Karpas-422 (cell line): ENCODE results near the gene OR11A1. TPM values are rescaled to one million over a fixed set of nuclear protein-coding genes. Genes with fewer than 3 reads are reported as not detected.

Source experiments
- DNase-seq: peaks from one replicate; pipeline ENCODE4 v3.0.0-alpha.2; 2015
- H2AFZ ChIP-seq: fragments of 200-600 bp; sonication (generic); 2 replicates; pipeline ENCODE4 v1.6.1; 2014; ENCODE audit warnings: antibody characterized with exemption, low read length, mixed read lengths
- H3K27ac ChIP-seq: fragments of 200-600 bp; sonication (generic); 2 replicates; pipeline ENCODE4 v1.5.1; 2014; ENCODE audit warnings: mild to moderate bottlenecking, low read length, moderate library complexity
- H3K27me3 ChIP-seq: fragments of 200-600 bp; sonication (generic); 2 replicates; pipeline ENCODE4 v1.6.1; 2014; ENCODE audit warnings: low read length, mixed read lengths
- H3K36me3 ChIP-seq: fragments of 200-600 bp; sonication (generic); 2 replicates; pipeline ENCODE4 v1.6.1; 2014; ENCODE audit warnings: low read length, mixed read lengths; ENCODE audit not compliant: insufficient read depth
- H3K4me1 ChIP-seq: fragments of 200-600 bp; sonication (generic); 2 replicates; pipeline ENCODE4 v1.6.1; 2014; ENCODE audit warnings: mild to moderate bottlenecking, low read length, mixed read lengths
- H3K4me2 ChIP-seq: fragments of 200-600 bp; sonication (generic); 2 replicates; pipeline ENCODE4 v1.6.1; 2014; ENCODE audit warnings: low read length, low read depth, mild to moderate bottlenecking; ENCODE audit not compliant: poor library complexity, severe bottlenecking
- H3K4me3 ChIP-seq: fragments of 200-600 bp; sonication (generic); 2 replicates; pipeline ENCODE4 v1.5.1; 2014; ENCODE audit warnings: mild to moderate bottlenecking, antibody characterized with exemption, low read length, mixed read lengths
- H3K79me2 ChIP-seq: fragments of 200-600 bp; sonication (generic); 2 replicates; pipeline ENCODE4 v1.6.1; 2014; ENCODE audit warnings: mild to moderate bottlenecking, low read length, mixed read lengths
- H3K9ac ChIP-seq: fragments of 200-600 bp; sonication (generic); 2 replicates; pipeline ENCODE4 v1.6.0; 2014; ENCODE audit warnings: low read length
- H3K9me2 ChIP-seq: fragments of 200-600 bp; sonication (generic), shearing (Covaris generic); replicated peaks from 2 replicates; pipeline ENCODE4 v1.6.0; 2014; ENCODE audit warnings: mild to moderate bottlenecking, low read length, moderate library complexity; ENCODE audit not compliant: insufficient read depth
- H3K9me3 ChIP-seq: fragments of 300-700, 200-600 bp; sonication (generic); 2 replicates; pipeline ENCODE4 v1.6.1; 2014; ENCODE audit warnings: low read length, mixed read lengths
- H4K20me1 ChIP-seq: fragments of 200-600 bp; sonication (generic); 2 replicates; pipeline ENCODE4 v1.6.1; 2014; ENCODE audit warnings: mild to moderate bottlenecking, antibody characterized with exemption, low read length, low read depth; ENCODE audit not compliant: insufficient read depth
- total RNA-seq: library from RNA; depleted of rRNA; stranded (reverse); fragments of >200 nt; shearing (Covaris generic); gene quantifications from 2 replicates; pipeline ENCODE4 v1.2.3, GENCODE V29; 2014; ENCODE audit warnings: low replicate concordance

The OR11A1 gene
- total RNA-seq, 1 experiment from 2014 or later, result not detected

GRCh38 chr6:29488874-29489273 is 32.0 kb upstream of the OR11A1 start:
- Histone ChIP-seq H3K9ac (no peak overlapping the region), H3K27me3 (no peaks in the 10 kb centered on the region), H3K79me2 (no peaks in the 10 kb centered on the region), H3K4me1 (0 out of 2 replicates have a peak, but pooled peaks cover 5% of the 10 kb centered on the region), H3K4me3 (no peak overlapping the region), H3K9me2 (no peaks in the 10 kb centered on the region), H3K4me2 (no peak overlapping the region), H3K27ac (no peak overlapping the region), H4K20me1 (no peaks in the 10 kb centered on the region), H3K36me3 (no peaks in the 10 kb centered on the region), H2AFZ (no peak overlapping the region), H3K9me3 (no peaks in the 10 kb centered on the region)
- DNase-seq, result no peak

- Histone ChIP-seq H3K27ac (no peak within 1 kb of the TSS), H4K20me1 (no peaks in the 10 kb centered on the region), H3K79me2 (no peaks in the 10 kb centered on the region), H3K9me3 (no peaks in the 10 kb centered on the region), H3K4me1 (0 out of 2 replicates have a peak, but pooled peaks cover 5% of the 10 kb centered on the region), H3K4me3 (no peak within 1 kb of the TSS), H2AFZ (no peak within 1 kb of the TSS), H3K4me2 (no peak within 1 kb of the TSS), H3K9me2 (no peaks in the 10 kb centered on the region), H3K36me3 (no peaks in the 10 kb centered on the region), H3K9ac (no peak within 1 kb of the TSS), H3K27me3 (no peaks in the 10 kb centered on the region)
- no peak for DNase-seq
Measured at GRCh38 chr6:29487660-29488059, 30.8 kb upstream of the OR11A1 start, which contains the start of gene MAS1L. MAS1L (minus strand) TSS chr6:29487956; CDS start chr6:29487902, 54 bp downstream.

- Histone ChIP-seq H3K27ac (no peak overlapping the region), H3K4me3 (no peak overlapping the region), H2AFZ (no peak overlapping the region), H4K20me1 (no peaks in the 10 kb centered on the region), H3K4me1 (0 out of 2 replicates have a peak, but pooled peaks cover 5% of the 10 kb centered on the region), H3K9me3 (no peaks in the 10 kb centered on the region), H3K4me2 (no peak overlapping the region), H3K79me2 (no peaks in the 10 kb centered on the region), H3K36me3 (no peaks in the 10 kb centered on the region), H3K27me3 (no peaks in the 10 kb centered on the region), H3K9me2 (no peaks in the 10 kb centered on the region), H3K9ac (no peak overlapping the region)
- no peak for DNase-seq
Measured at GRCh38 chr6:29487131-29487530, 30.3 kb upstream of the OR11A1 start.

GRCh38 chr6:29486577-29486976 is 29.7 kb upstream of the OR11A1 start:
- Histone ChIP-seq H3K4me3 (no peak overlapping the region), H3K9me2 (no peaks in the 10 kb centered on the region), H3K27me3 (no peaks in the 10 kb centered on the region), H3K9me3 (no peaks in the 10 kb centered on the region), H2AFZ (no peak overlapping the region), H3K4me2 (no peak overlapping the region), H3K4me1 (0 out of 2 replicates have a peak, but pooled peaks cover 5% of the 10 kb centered on the region), H3K9ac (no peak overlapping the region), H3K79me2 (no peaks in the 10 kb centered on the region), H3K36me3 (no peaks in the 10 kb centered on the region), H4K20me1 (no peaks in the 10 kb centered on the region), H3K27ac (no peak overlapping the region)
- DNase-seq, result no peak

- no peaks in the 10 kb centered on the region for H3K4me1 ChIP-seq
- no peak for DNase-seq
- H3K4me3 ChIP-seq, result no peak overlapping the region
- H3K9me3 ChIP-seq, result no peaks in the 10 kb centered on the region
- no peaks in the 10 kb centered on the region for H3K9me2 ChIP-seq
- H3K27ac ChIP-seq, result no peak overlapping the region
- H3K36me3 ChIP-seq, result no peaks in the 10 kb centered on the region
- H3K27me3 ChIP-seq, result no peaks in the 10 kb centered on the region
- no peaks in the 10 kb centered on the region for H3K79me2 ChIP-seq
- no peak overlapping the region for H2AFZ ChIP-seq
- no peak overlapping the region for H3K4me2 ChIP-seq
- no peaks in the 10 kb centered on the region for H4K20me1 ChIP-seq
- no peak overlapping the region for H3K9ac ChIP-seq
Measured at GRCh38 chr6:29483735-29484134, 26.9 kb upstream of the OR11A1 start.

- H4K20me1 ChIP-seq, result no peaks in the 10 kb centered on the region
- H3K27me3 ChIP-seq, result no peaks in the 10 kb centered on the region
- no peaks in the 10 kb centered on the region for H3K9me3 ChIP-seq
- no peaks in the 10 kb centered on the region for H3K9me2 ChIP-seq
- H3K36me3 ChIP-seq, result no peaks in the 10 kb centered on the region
- no peak for DNase-seq
- no peaks in the 10 kb centered on the region for H3K79me2 ChIP-seq
- H2AFZ ChIP-seq, result no peak overlapping the region
- H3K4me3 ChIP-seq, result no peak overlapping the region
- H3K4me2 ChIP-seq, result no peak overlapping the region
- H3K27ac ChIP-seq, result no peak overlapping the region
- H3K4me1 ChIP-seq, result no peaks in the 10 kb centered on the region
- no peak overlapping the region for H3K9ac ChIP-seq
Measured at GRCh38 chr6:29483186-29483585, 26.3 kb upstream of the OR11A1 start.

- Histone ChIP-seq H3K79me2 (no peaks in the 10 kb centered on the region), H3K36me3 (no peaks in the 10 kb centered on the region), H3K27ac (no peak overlapping the region), H3K4me1 (no peaks in the 10 kb centered on the region), H3K9ac (no peak overlapping the region), H3K4me2 (no peak overlapping the region), H3K9me2 (no peaks in the 10 kb centered on the region), H4K20me1 (no peaks in the 10 kb centered on the region), H3K9me3 (no peaks in the 10 kb centered on the region), H3K27me3 (no peaks in the 10 kb centered on the region), H2AFZ (no peak overlapping the region), H3K4me3 (no peak overlapping the region)
- no peak for DNase-seq
Measured at GRCh38 chr6:29479560-29479959, 22.7 kb upstream of the OR11A1 start.

GRCh38 chr6:29478740-29479139 is 21.9 kb upstream of the OR11A1 start:
- DNase-seq, result no peak
- no peaks in the 10 kb centered on the region for H3K36me3 ChIP-seq
- no peaks in the 10 kb centered on the region for H3K27me3 ChIP-seq
- H3K4me2 ChIP-seq, result no peak overlapping the region
- H3K4me1 ChIP-seq, result no peaks in the 10 kb centered on the region
- H2AFZ ChIP-seq, result no peak overlapping the region
- no peak overlapping the region for H3K4me3 ChIP-seq
- H3K9ac ChIP-seq, result no peak overlapping the region
- no peaks in the 10 kb centered on the region for H4K20me1 ChIP-seq
- no peaks in the 10 kb centered on the region for H3K9me2 ChIP-seq
- no peaks in the 10 kb centered on the region for H3K9me3 ChIP-seq
- H3K79me2 ChIP-seq, result no peaks in the 10 kb centered on the region
- no peak overlapping the region for H3K27ac ChIP-seq
